ENCODE data around the gene GLRX5.

DNA sequence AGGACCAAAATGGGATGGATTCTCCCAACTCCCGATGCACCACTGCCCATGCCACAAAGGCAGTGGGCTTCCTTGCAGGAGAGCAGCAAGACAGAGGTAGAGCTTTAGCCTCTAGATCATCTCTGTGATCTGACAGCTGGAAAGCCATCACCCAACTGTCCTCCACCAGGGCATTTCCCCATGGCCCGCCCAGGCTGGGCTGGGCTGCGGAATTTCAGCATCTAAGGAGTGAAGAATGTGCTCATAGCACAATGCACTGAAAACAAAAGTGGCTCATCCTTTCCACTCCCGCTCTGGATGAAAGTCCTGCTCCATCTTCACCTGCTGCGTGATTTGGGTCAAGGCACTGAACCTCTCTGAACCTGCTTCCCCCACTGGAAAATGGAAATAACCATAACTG lies 24.0 kb upstream of the GLRX5 start:
- TF ChIP-seq, protein P1, sequence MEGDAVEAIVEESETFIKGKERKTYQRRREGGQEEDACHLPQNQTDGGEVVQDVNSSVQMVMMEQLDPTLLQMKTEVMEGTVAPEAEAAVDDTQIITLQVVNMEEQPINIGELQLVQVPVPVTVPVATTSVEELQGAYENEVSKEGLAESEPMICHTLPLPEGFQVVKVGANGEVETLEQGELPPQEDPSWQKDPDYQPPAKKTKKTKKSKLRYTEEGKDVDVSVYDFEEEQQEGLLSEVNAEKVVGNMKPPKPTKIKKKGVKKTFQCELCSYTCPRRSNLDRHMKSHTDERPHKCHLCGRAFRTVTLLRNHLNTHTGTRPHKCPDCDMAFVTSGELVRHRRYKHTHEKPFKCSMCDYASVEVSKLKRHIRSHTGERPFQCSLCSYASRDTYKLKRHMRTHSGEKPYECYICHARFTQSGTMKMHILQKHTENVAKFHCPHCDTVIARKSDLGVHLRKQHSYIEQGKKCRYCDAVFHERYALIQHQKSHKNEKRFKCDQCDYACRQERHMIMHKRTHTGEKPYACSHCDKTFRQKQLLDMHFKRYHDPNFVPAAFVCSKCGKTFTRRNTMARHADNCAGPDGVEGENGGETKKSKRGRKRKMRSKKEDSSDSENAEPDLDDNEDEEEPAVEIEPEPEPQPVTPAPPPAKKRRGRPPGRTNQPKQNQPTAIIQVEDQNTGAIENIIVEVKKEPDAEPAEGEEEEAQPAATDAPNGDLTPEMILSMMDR (conservative IDR thresholded peaks at IDR 0.05 in 1 of 2, IDR thresholded peaks at IDR 0.05 in 1 of 2; ENCODE audit: low read depth in 1 of 2, low read length in 2 of 2), result no peak
- no peak for TF ChIP-seq EZH2 (IDR thresholded peaks at IDR 0.05; ENCODE audit: low read length, missing control alignments)

Measured in fibroblast of lung (primary cell).